Panc1 (cell line): Measurements from ENCODE around the gene FNIP2. TPM values are rescaled to one million over a fixed set of nuclear protein-coding genes. Genes with fewer than 3 reads are reported as not detected.

Experiments used
- ATAC-seq: fragments of 200-7000 bp; cut with Tn5 transposase; 2 replicates; pipeline ENCODE4 v1.9.1; 2020; ENCODE audit warnings: mild to moderate bottlenecking, moderate library complexity
- BruUV-seq: library from RNA; stranded (reverse); fragments of 400-500 nt; replicated peaks from 2 replicates; lab custom pipeline; 2021; lab: Mats Ljungman, UMichigan
- CTCF ChIA-PET: fragments of 300-600 bp; sonication (Branson Sonifier 250); formaldehyde crosslinking; loops from one replicate; lab custom pipeline; 2022; ENCODE audit warnings: antibody characterized with exemption; lab: Charles Lee
- POLR2A ChIA-PET: fragments of 300-600 bp; sonication (Branson Sonifier 250); formaldehyde crosslinking; loops from one replicate; lab custom pipeline; 2022; ENCODE audit warnings: antibody characterized with exemption; lab: Charles Lee
- DNase-seq: peaks from one replicate; pipeline ENCODE4 v3.0.0-alpha.2; 2010; ENCODE audit warnings: low read depth, low spot score
- H3K27ac ChIP-seq: 2 replicates; pipeline ENCODE4 v1.5.1; 2011; ENCODE audit warnings: mild to moderate bottlenecking, low read length, inconsistent platforms
- H3K27me3 ChIP-seq: fragments of 200-500 bp; sonication (Bioruptor generic); 2 replicates; pipeline ENCODE4 v1.6.0; 2014; ENCODE audit warnings: low read length, inconsistent platforms; ENCODE audit not compliant: control insufficient read depth, insufficient read depth
- H3K36me3 ChIP-seq: fragments of 200-500 bp; sonication (Bioruptor generic); 2 replicates; pipeline ENCODE4 v1.5.1; 2014; ENCODE audit warnings: inconsistent platforms, mild to moderate bottlenecking, low read length, moderate library complexity; ENCODE audit not compliant: control insufficient read depth, insufficient read depth
- H3K4me1 ChIP-seq: 2 replicates; pipeline ENCODE4 v1.5.1; 2011; ENCODE audit warnings: inconsistent platforms, mild to moderate bottlenecking, low read length, moderate library complexity; ENCODE audit not compliant: control insufficient read depth, insufficient read depth
- H3K4me3 ChIP-seq, 2 experiments: 2 replicates each; pipeline ENCODE4 v1.5.1; 2011 to 2012; ENCODE audit warnings: low read depth in 2 of 2, low read length in 2 of 2, mild to moderate bottlenecking in 2 of 2, inconsistent platforms in 1 of 2, moderate library complexity in 1 of 2
- H3K9me3 ChIP-seq: fragments of 200-500 bp; sonication (Bioruptor generic); 2 replicates; pipeline ENCODE4 v1.5.1; 2014; ENCODE audit warnings: low read depth, mild to moderate bottlenecking, inconsistent platforms, low read length, moderate library complexity; ENCODE audit not compliant: control insufficient read depth, insufficient read depth
- CTCF ChIP-seq: fragments of 450-650 bp; IDR thresholded peaks from 2 replicates; pipeline ENCODE4 v1.5.1; 2017; ENCODE audit warnings: mild to moderate bottlenecking
- POLR2AphosphoS5 ChIP-seq: IDR thresholded peaks from 2 replicates; pipeline ENCODE4 v1.6.1; 2012; ENCODE audit warnings: mild to moderate bottlenecking, low read depth, low read length, moderate library complexity
- REST ChIP-seq, 2 experiments: IDR thresholded peaks; 2 replicates each; pipeline ENCODE4 v1.6.1; 2011 to 2012; ENCODE audit warnings: low read depth in 2 of 2, control low read depth in 1 of 2, low read length in 1 of 2, mild to moderate bottlenecking in 1 of 2, moderate library complexity in 1 of 2; ENCODE audit not compliant: insufficient read depth in 1 of 2
- SIN3A ChIP-seq: IDR thresholded peaks from 2 replicates; pipeline ENCODE4 v1.6.1; 2012; ENCODE audit warnings: low read depth, mild to moderate bottlenecking, low read length, moderate library complexity, borderline replicate concordance; ENCODE audit not compliant: insufficient read depth
- TCF7L2 ChIP-seq: IDR thresholded peaks from 2 replicates; pipeline ENCODE4 v1.6.1; 2011; ENCODE audit warnings: mild to moderate bottlenecking, low read depth, low read length, inconsistent platforms
- in situ Hi-C: cut with HindIII; loops from 2 replicates; pipeline ENCODE4 v1.10.0; 2016; ENCODE audit warnings: low sequenced_read_pairs, low pct_unique_long_range_greater_than_20kb
- intact Hi-C: fragments of 100-400 bp; cut with micrococcal nuclease; formaldehyde crosslinking; loops from one replicate; pipeline ENCODE4 v1.10.0; 2022; ENCODE audit not compliant: unreplicated experiment
- total RNA-seq: library from RNA; stranded (reverse); gene quantifications from one replicate; pipeline ENCODE4 v1.2.1, GENCODE V29; 2021; ENCODE audit not compliant: unreplicated experiment

FNIP2 gene
- total RNA-seq, 1 experiment from 2014 or later, result 17.7 TPM

GRCh38 chr4:158782551-158783360, 13.9 kb downstream of the FNIP2 start:
- no TSS peak for BruUV-seq
- DNase-seq (no peak), ATAC-seq (peak; percentile 75)
- Histone ChIP-seq H3K27ac (peak overlapping the region; percentile 71), H3K9me3 (no peaks in the 10 kb centered on the region), H3K36me3 (no peaks in the 10 kb centered on the region), H3K27me3 (no peaks in the 10 kb centered on the region), H3K4me3 (0 out of 4 replicates have a peak overlapping the region, but pooled peaks of 1 of the 2 experiments have one; percentile 8), H3K4me1 (peaks cover 60% of the 10 kb centered on the region)
- in situ Hi-C loops (no loop called here), intact Hi-C loops (no loop called here)
- TF ChIP-seq SIN3A (no peak), TCF7L2 (peak; percentile 54)
- POLR2A ChIA-PET, result interaction anchor here (0.6 kb wide), 3 partner anchors 34 to 45 kb away, joined by 3 to 5 read pairs (median 3); no protein-coding TSS in a partner anchor
- CTCF ChIA-PET, result no interaction called here

GRCh38 chr4:158783785-158784184, 15.0 kb downstream of the FNIP2 start:
- Histone ChIP-seq H3K36me3 (no peaks in the 10 kb centered on the region), H3K27me3 (no peaks in the 10 kb centered on the region), H3K9me3 (no peaks in the 10 kb centered on the region), H3K4me1 (peaks cover 59% of the 10 kb centered on the region), H3K27ac (peak overlapping the region; percentile 71; the same call in 1 of the 2 replicates), H3K4me3 (no peak overlapping the region)
- ChIA-PET CTCF (no interaction called here), POLR2A (no interaction called here)
- DNase-seq, result no peak
- BruUV-seq, result no TSS peak
- intact Hi-C loops (no loop called here), in situ Hi-C loops (no loop called here)
- no peak for TF ChIP-seq REST (IDR thresholded peaks at IDR 0.05; ENCODE audit: insufficient read depth in 1 of 2, low read depth in 2 of 2, low read length in 1 of 2)
- no peak for TF ChIP-seq CTCF
- no peak for TF ChIP-seq TCF7L2
- TF ChIP-seq SIN3A, result no peak
- TF ChIP-seq POLR2AphosphoS5, result no peak
- no peak for ATAC-seq

- Histone ChIP-seq H3K36me3 (no peaks in the 10 kb centered on the region), H3K27me3 (no peaks in the 10 kb centered on the region), H3K27ac (peak overlapping the region; percentile 51; the same call in 1 of the 2 replicates), H3K4me3 (no peak overlapping the region), H3K4me1 (peaks cover 60% of the 10 kb centered on the region), H3K9me3 (no peaks in the 10 kb centered on the region)
- no peak for DNase-seq
- CTCF ChIA-PET, result no interaction called here
- TF ChIP-seq SIN3A (no peak), TCF7L2 (no peak), REST (IDR thresholded peaks at IDR 0.05; ENCODE audit: insufficient read depth in 1 of 2, low read depth in 2 of 2, low read length in 1 of 2) (no peak), CTCF (no peak), POLR2AphosphoS5 (no peak)
- no TSS peak for BruUV-seq
- in situ Hi-C loops, result no loop called here
- ATAC-seq, result no peak
- POLR2A ChIA-PET, result no interaction called here
- intact Hi-C loops, result no loop called here
Measured at GRCh38 chr4:158785718-158786117, 16.9 kb downstream of the FNIP2 start.
